Endodermal cell (in vitro differentiated cells): ENCODE data around the gene SATB2. TPM values are rescaled to one million over a fixed set of nuclear protein-coding genes. Genes with fewer than 3 reads are reported as not detected.

ENCODE experiments used
- DNase-seq: peaks from one replicate; pipeline ENCODE4 v3.0.0-alpha.2; 2017
- H3K27ac ChIP-seq: 2 replicates; pipeline ENCODE4 v1.5.1; 2013; ENCODE audit warnings: mild to moderate bottlenecking, low read depth, low read length, moderate library complexity
- H3K27me3 ChIP-seq: 2 replicates; pipeline ENCODE4 v1.6.1; 2013; ENCODE audit warnings: mild to moderate bottlenecking, low read length, moderate library complexity; ENCODE audit not compliant: insufficient read depth, control insufficient read depth, poor library complexity, severe bottlenecking
- H3K36me3 ChIP-seq: 2 replicates; pipeline ENCODE4 v1.7.0; 2013; ENCODE audit warnings: mild to moderate bottlenecking, low read length, moderate library complexity; ENCODE audit not compliant: control insufficient read depth, insufficient read depth
- H3K4me1 ChIP-seq: one replicate; pipeline ENCODE4 v1.7.0; 2013; ENCODE audit warnings: low read length; ENCODE audit not compliant: control insufficient read depth, insufficient read depth
- H3K4me3 ChIP-seq: 2 replicates; pipeline ENCODE4 v1.5.1; 2013; ENCODE audit warnings: mild to moderate bottlenecking, low read length, moderate library complexity
- H3K9ac ChIP-seq: 2 replicates; pipeline ENCODE4 v1.6.1; 2013; ENCODE audit warnings: mild to moderate bottlenecking, low read length, moderate library complexity; ENCODE audit not compliant: poor library complexity, severe bottlenecking; ENCODE audit errors: extremely low read depth
- H3K9me3 ChIP-seq: 2 replicates; pipeline ENCODE4 v1.6.1; 2013; ENCODE audit warnings: mild to moderate bottlenecking, low read length, moderate library complexity; ENCODE audit not compliant: control insufficient read depth
- H3K27ac Mint-ChIP-seq: 2 replicates; pipeline ENCODE4 v1.8.0; 2020; ENCODE audit warnings: mixed read lengths
- H3K27me3 Mint-ChIP-seq: 2 replicates; pipeline ENCODE4 v1.8.0; 2021; ENCODE audit warnings: mild to moderate bottlenecking, mixed read lengths; ENCODE audit not compliant: insufficient read depth
- H3K36me3 Mint-ChIP-seq: 2 replicates; pipeline ENCODE4 v1.8.0; 2020; ENCODE audit warnings: low read depth, mixed read lengths
- H3K4me1 Mint-ChIP-seq: 2 replicates; pipeline ENCODE4 v1.8.0; 2020; ENCODE audit warnings: mixed read lengths
- H3K4me3 Mint-ChIP-seq: 2 replicates; pipeline ENCODE4 v1.8.0; 2020; ENCODE audit warnings: mild to moderate bottlenecking, moderate library complexity, mixed read lengths
- H3K9me3 Mint-ChIP-seq: 2 replicates; pipeline ENCODE4 v1.8.0; 2020; ENCODE audit warnings: mild to moderate bottlenecking, mixed read lengths
- CTCF ChIP-seq: fragments of 200-600 bp; sonication (generic); conservative IDR thresholded peaks from 2 replicates; pipeline ENCODE4 v1.5.0; 2021; ENCODE audit warnings: antibody characterized with exemption, mild to moderate bottlenecking
- WGBS, 2 experiments: methylation state at CpG; one replicate each; pipeline versions ENCODE4 v1.1.5 to v1.1.7; 2013; ENCODE audit warnings: missing lambda C conversion rate in 2 of 2, mixed read lengths in 1 of 2; ENCODE audit not compliant: insufficient coverage in 1 of 2, insufficient read length in 1 of 2; 5-methylcytosine and 5-hydroxymethylcytosine counted together
- total RNA-seq, 2 donors: library from RNA; stranded (reverse); fragmentation: NEBNext Ultra II Directional in 1 of 2; extraction: Animal tissue kit (Norgen Biotek cat#: 25700) in 1 of 2; gene quantifications; 2 replicates in 1 of 2; 3 replicates in 1 of 2; pipeline ENCODE4 v1.2.1, GENCODE V29; 2021

SATB2 gene
- total RNA-seq, 2 donors from 2014 or later = 2.4 to 3.0 TPM

GRCh38 chr2:199465988-199466691 lies 8.4 kb upstream of the SATB2 start:
- Mint-ChIP-seq H3K27ac (no peak overlapping the region), H3K4me3 (no peak overlapping the region), H3K36me3 (no peaks in the 10 kb centered on the region), H3K9me3 (no peaks in the 10 kb centered on the region), H3K4me1 (peaks cover 28% of the 10 kb centered on the region), H3K27me3 (peaks cover 98% of the 10 kb centered on the region)
- no peak overlapping the region for H3K4me3 ChIP-seq
- peaks cover 100% of the 10 kb centered on the region for H3K27me3 ChIP-seq
- H3K36me3 ChIP-seq = no peaks in the 10 kb centered on the region
- WGBS, 2 experiments = 8 to 24% methylated on average over 8 to 11 of the region's 11 CpGs
- no peak for TF ChIP-seq CTCF
- no peaks in the 10 kb centered on the region for H3K9me3 ChIP-seq
- H3K4me1 ChIP-seq = peaks cover 16% of the 10 kb centered on the region
- DNase-seq = peak; percentile 65
- no peak overlapping the region for H3K9ac ChIP-seq
- H3K27ac ChIP-seq = no peak overlapping the region

DNA sequence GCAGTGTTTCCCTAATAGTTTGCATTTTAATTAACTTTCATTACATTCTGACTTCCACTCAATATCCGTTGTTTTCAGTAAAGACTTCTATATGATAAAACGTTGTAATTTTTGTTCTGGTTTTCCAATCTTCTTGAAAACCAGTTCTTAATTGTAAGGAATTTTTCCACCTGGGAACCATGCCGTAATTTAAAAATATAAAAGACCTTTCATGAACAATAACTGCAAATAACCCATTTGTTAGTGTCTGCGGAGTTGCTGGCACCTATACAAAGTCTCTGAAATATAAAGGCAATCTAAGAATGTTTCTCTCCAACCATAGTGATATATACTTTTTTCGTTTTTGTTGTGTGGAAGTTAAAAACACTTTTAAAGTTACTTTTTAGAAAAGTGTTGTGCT lies 7.7 kb upstream of the SATB2 start:
- H3K4me1 Mint-ChIP-seq = peaks cover 24% of the 10 kb centered on the region
- TF ChIP-seq CTCF = no peak
- H3K36me3 Mint-ChIP-seq = no peaks in the 10 kb centered on the region
- peaks cover 98% of the 10 kb centered on the region for H3K27me3 Mint-ChIP-seq
- DNase-seq = no peak
- H3K27ac ChIP-seq = no peak overlapping the region
- H3K36me3 ChIP-seq = no peaks in the 10 kb centered on the region
- H3K9ac ChIP-seq = no peak overlapping the region
- H3K27ac Mint-ChIP-seq = no peak overlapping the region
- no peaks in the 10 kb centered on the region for H3K9me3 Mint-ChIP-seq
- H3K4me3 Mint-ChIP-seq = no peak overlapping the region
- no peaks in the 10 kb centered on the region for H3K9me3 ChIP-seq
- peaks cover 9% of the 10 kb centered on the region for H3K4me1 ChIP-seq
- WGBS, 2 experiments = 11% methylated on average over 5 of the region's 5 CpGs; no CpG with 5 or more reads in 1 of the 2 experiments
- H3K4me3 ChIP-seq = no peak overlapping the region
- peaks cover 100% of the 10 kb centered on the region for H3K27me3 ChIP-seq

- no peak overlapping the region for H3K9ac ChIP-seq
- peaks cover 100% of the 10 kb centered on the region for H3K27me3 ChIP-seq
- H3K36me3 ChIP-seq = no peaks in the 10 kb centered on the region
- Mint-ChIP-seq H3K4me3 (no peak overlapping the region), H3K4me1 (peaks cover 25% of the 10 kb centered on the region), H3K36me3 (no peaks in the 10 kb centered on the region), H3K9me3 (no peaks in the 10 kb centered on the region), H3K27me3 (peaks cover 98% of the 10 kb centered on the region), H3K27ac (no peak overlapping the region)
- no peak for TF ChIP-seq CTCF
- no peaks in the 10 kb centered on the region for H3K9me3 ChIP-seq
- H3K4me3 ChIP-seq = no peak overlapping the region
- WGBS, 2 experiments = 4 to 5% methylated on average over 14 to 46 of the region's 46 CpGs
- peaks cover 5% of the 10 kb centered on the region for H3K4me1 ChIP-seq
- DNase-seq = peak; percentile 69
- H3K27ac ChIP-seq = no peak overlapping the region
Measured at GRCh38 chr2:199464606-199465352, 7.0 kb upstream of the SATB2 start.
